ENCODE measurements around the gene ANKRD65.

DNA sequence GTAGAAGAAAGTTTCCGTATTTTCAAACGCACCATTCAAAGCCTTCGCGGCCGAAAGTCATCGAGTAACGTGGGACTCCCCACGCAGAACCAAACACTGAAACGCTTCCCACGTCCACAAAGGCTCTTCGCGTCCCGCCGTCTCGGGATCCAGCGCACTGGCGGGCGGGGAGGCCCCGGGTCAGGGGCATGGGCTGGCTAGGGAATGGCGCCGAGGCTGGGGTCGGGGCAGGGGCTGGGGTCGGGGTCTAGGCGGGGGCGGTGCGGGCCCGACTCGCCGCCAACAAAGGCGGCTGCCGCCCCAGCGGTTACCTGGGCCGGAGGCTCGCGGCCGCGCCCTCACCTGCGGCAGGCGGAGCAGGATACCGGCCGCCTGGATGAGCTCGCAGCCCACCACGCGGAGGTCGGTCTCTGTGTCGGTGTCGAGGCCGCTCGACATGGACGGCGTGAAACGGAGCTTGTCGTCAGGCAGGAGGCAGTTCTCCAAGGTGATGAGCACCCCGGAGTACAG is 22.3 kb downstream of the ANKRD65 start:
- no peak for TF ChIP-seq POLR2AphosphoS5 (IDR thresholded peaks at IDR 0.05; ENCODE audit: borderline replicate concordance, low read depth, low read length)
- no peak for TF ChIP-seq EZH2 (IDR thresholded peaks at IDR 0.05)
- TF ChIP-seq FOXP2 (optimal IDR thresholded peaks at IDR 0.05; ENCODE audit: control extremely low read depth, extremely low read length, insufficient read depth): no peak
